HG03565 (cell line): ENCODE measurements around the gene CDC42BPG.

Experiments
- ATAC-seq: cut with Tn5 transposase; IDR thresholded peaks from one replicate; pipeline ENCODE4 v1.9.1; 2021; ENCODE audit warnings: mild to moderate bottlenecking, moderate library complexity; ENCODE audit not compliant: unreplicated experiment

The CDC42BPG gene

GRCh38 chr11:64804346-64805210 lies 39.9 kb downstream of the CDC42BPG start:
- ATAC-seq = no peak

GRCh38 chr11:64803846-64804345 lies 40.6 kb downstream of the CDC42BPG start:
- ATAC-seq = no peak

- no peak for ATAC-seq
These were observed 41.2 kb downstream of the CDC42BPG start, which contains the start of gene MAP4K2 for GRCh38 chr11:64803158-64803845. Gene MAP4K2, minus strand, starts transcription at chr11:64803214. Its CDS starts 65 bp downstream, at chr11:64803149.

- ATAC-seq = no peak
These were observed 41.9 kb downstream of the CDC42BPG start for GRCh38 chr11:64802370-64803157.

- ATAC-seq = no peak
These were observed 42.7 kb downstream of the CDC42BPG start for GRCh38 chr11:64801561-64802369.

GRCh38 chr11:64801158-64801464 lies 43.3 kb downstream of the CDC42BPG start:
- no peak for ATAC-seq

- no peak for ATAC-seq
These were observed 43.9 kb downstream of the CDC42BPG start for GRCh38 chr11:64800303-64801157.

GRCh38 chr11:64799623-64800302 lies 44.7 kb downstream of the CDC42BPG start:
- no peak for ATAC-seq

- ATAC-seq = no peak
These were observed 45.2 kb downstream of the CDC42BPG start for GRCh38 chr11:64799256-64799622.

GRCh38 chr11:64796757-64797541 lies 47.5 kb downstream of the CDC42BPG start:
- no peak for ATAC-seq

GRCh38 chr11:64796047-64796756 lies 48.3 kb downstream of the CDC42BPG start:
- no peak for ATAC-seq

GRCh38 chr11:64794526-64794925 lies 49.9 kb downstream of the CDC42BPG start:
- no peak for ATAC-seq

- no peak for ATAC-seq
These were observed 50.9 kb downstream of the CDC42BPG start for GRCh38 chr11:64793271-64794160.

GRCh38 chr11:64792482-64792881 lies 52.0 kb downstream of the CDC42BPG start:
- ATAC-seq = no peak

- ATAC-seq = no peak
These were observed 52.6 kb downstream of the CDC42BPG start for GRCh38 chr11:64791781-64792291.
